ENCODE results near the gene C2CD2.
"Not testable (repeated sequence)": the region's sequence is repeated elsewhere in the genome, so short reads cannot be mapped to it uniquely, and the experiment has no call there.

The C2CD2 gene

DNA sequence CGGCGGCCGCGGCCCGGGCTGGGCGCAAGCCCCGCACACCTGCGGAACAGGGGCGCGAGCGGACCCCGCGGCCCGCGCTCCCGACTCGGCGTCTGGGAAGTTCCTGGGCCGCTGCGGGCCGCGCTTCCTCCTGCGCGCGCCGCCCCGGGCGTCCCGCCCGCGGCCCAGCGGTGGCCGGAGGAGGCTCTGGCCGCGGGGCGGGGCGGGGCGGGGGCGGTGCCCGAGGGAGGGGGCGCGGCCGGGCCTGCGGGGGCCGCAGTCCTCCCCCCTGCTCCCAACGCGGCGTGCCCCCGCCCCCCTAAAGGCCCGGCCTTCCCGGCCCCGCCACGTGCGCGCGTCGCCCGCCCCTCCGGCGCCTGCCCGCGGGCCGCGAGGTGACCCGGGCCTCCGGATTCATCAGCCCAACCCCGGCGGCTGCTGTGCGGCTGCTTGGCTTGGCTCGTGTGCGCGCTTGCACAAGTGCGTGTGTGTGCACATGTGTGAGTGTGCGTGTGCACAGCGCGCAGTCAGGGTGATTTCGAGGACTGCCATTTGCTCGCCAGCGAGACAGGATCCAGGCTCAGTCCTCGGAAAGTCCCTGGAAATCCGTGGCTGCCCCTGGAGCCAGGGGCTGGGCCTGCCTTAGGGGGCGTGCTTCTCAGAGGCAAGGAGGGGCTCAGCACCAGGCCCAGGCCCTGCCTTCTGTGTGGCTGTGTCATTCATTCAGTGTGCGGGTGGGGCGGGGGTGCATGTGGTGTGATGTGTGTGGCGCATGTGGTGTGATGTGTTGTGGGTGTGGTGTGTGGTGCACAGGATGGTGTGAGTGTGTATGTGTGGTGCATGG lies at the start of gene C2CD2:
Gene C2CD2 (minus strand): TSS at position 188 of the 823 bp plus-strand sequence. CDS start 370 bp downstream, outside the sequence.
- DNase-seq (ENCODE audit: low spot score): no peak

DNA sequence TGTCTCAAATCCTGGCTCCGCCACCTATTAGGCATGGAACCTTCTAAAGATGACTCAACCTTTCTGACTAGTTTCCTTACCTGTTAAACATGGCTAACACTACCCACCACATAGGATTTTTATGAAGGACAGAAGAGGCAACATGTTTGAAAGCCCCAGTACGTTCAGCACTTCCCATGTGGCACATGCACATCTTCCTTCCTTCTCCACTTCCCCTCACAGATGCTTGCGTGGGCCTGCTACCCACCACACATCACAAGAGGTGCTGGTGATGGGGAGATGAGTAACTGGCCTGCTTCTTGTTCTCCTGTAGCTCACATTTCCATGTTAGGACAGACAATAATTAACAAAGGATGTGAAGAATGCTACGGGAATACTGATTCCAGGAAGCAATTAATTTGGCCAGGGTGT lies 49.2 kb upstream of the C2CD2 start:
- no peak for DNase-seq (ENCODE audit: low spot score)

DNA sequence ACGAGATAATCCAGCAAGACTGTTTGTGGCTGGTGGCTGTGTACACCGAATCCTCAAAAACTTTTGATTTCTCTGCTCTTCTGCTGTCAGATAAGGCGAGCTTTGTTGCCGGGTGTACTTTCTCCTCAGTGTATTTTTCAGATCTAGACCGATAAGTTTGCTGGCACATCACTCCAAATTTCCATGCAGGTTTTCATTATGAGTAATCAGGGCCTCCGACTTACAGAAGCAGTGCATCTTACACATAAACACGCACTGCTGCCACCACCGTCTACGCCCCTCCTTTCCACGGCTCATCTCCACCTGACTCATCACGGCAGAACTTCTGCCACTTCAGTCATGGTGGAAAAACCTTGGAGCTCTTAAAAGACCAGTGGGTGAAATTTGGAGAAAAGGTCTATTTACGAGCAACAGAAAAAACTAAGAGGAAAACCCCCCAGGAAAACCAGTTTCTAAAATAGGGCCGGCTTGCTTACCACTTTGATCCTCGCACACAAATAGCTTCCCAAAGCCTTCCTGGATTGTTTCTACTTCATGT lies 48.7 kb upstream of the C2CD2 start:
- peak; percentile 43 for DNase-seq (ENCODE audit: low spot score)

DNA sequence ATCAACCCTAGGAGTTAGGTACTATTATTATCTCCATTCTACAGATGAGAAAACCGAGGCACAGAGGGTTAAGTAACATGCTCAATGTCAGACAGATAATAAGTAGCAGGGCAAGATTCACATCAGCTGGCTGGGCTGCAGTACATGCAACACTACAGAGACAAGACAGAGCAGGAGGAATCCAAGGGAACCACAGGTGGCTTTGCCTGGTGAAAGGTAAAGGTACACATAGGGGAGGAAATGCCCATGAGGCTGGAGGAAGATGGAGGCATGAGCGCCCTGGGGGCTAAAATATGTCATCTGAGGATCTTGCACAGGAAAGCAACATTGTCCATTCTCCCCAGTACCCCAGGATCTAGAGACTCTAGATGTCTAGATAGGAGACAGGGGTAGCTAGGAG lies 48.0 kb upstream of the C2CD2 start:
- DNase-seq (ENCODE audit: low spot score): no peak

DNA sequence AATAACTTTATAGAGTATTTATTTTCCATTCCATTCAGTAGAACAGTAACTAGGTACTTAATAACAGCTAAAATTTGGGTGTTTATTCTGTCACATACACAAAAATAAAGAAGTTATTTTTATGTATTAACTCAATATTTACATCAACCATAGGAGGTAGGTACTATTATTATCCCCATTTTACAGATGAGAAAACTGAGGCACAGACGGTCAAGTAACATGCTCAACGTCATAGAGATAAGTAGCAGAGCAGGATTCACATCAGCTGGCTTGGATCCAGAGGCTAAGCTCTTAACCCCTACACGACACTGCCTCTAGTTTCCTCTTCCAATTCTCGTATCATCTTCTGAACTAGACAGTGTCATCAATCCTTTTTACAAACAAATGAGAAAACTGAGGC lies 47.1 kb upstream of the C2CD2 start:
- DNase-seq (ENCODE audit: low spot score): no peak

DNA sequence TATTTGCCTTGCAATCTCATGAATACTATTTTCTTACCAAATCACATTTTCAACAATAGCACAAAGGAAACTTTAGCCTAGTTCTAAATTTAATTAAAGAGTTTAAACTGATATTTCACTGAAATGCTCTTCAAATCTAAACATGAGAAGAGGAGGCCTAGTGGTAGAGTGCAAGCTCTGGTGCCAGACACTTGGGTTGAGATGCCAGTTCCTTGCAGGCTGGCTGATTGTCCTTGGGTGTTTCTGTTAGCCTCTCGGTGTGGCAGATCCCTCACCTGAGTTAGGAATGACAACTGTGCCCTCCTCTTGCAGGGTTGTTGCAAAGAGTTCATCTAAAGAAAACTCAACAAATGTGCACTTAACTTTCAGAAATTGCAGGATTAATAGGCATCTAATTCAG lies 43.8 kb upstream of the C2CD2 start:
- no peak for DNase-seq (ENCODE audit: low spot score)

DNA sequence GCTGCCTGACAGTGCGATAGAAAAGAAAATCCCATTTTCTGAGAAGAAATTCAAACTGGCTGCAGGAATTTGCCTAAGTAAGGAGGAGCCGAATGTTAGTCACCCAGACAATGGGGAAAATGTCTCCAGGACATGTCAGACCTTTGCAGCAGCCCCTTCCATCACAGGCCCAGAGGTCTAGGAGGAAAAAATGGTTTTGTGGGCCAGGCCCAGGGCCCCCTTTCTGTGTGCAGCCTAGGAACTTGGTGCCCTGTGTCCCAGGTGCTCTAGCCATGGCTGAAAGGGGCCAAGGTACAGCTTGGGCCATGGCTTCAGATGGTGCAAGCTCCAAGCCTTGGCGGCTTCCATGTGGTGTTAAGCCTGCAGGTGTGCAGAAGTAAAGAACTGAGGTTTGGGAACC lies 41.8 kb upstream of the C2CD2 start:
- DNase-seq (ENCODE audit: low spot score): no peak

DNA sequence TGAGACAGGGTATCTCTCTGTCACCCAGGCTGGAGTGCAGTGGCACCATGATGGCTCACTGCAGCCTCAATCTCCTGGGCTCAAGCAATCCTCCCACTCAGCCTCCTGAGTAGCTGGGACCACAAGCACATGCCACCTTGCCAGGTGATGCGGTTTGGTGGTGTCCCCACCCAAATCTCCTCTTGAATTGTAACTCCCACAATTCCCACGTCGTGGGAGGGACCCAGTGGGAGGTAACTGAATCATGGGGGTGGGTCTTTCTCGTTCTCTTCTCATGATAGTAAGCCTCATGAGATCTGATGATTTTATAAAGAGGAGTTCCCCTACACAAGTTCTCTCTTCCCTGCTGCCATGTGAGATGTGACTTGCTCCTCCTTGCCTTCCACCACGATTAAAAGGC lies 40.8 kb upstream of the C2CD2 start:
- not testable (repeated sequence) for DNase-seq (ENCODE audit: low spot score)

DNA sequence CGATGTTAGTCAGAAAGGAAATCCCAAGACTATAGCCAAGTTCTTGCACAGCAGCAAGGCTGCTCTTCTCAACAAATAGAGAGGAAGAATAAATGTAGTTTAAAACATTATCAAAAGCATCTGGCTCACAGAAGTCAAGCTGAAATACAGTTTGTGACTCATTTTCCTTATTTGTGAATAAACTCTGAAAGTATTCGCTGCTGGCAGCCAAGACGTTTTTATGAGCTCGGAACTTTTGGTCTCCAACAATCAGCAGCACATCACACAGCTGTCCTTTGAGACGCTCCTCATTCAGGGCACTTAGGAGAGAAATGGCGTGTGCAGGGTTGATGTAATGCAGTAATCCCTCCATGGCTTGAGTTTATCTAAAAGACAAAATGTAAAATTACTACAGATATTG lies 39.9 kb upstream of the C2CD2 start:
- DNase-seq (ENCODE audit: low spot score): no peak

DNA sequence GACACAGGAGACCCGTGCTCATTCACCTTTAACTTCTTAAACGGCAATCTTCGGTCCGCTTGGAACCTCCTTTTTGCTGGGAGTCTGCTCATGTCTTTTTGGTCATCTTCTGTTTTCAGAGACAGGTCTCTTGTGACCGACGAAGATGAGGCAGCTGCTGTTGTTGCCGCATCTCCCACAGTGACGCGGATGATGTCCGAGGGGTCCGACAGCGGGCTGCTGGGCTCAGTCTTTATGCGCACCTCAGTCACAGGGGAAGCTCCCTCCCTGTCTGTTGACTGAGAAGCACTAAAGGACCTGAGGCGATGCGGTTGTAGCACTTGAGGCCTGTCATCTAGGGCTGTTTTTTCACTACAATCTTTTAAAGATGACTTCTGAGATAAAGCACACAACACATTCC lies 38.8 kb upstream of the C2CD2 start:
- DNase-seq (ENCODE audit: low spot score): no peak

DNA sequence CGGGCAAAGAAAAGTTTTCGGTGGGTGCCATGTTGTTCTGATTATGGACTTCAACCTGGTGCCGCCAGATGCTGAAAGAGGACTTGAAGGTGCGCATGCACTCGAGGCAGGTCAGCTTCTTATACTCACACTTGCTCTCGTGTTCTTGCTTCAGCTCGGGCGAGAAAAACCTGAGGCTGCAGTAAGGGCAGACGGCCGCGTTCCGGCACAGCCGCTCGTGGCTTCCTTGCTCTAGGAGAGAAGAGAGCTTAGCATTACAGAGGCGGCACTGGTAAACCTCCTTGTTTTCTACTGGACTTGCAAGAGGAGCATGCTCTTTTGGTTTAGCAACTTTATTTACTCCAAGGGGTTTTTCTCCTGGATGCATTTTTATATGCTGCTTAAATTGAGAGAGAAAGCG lies 37.8 kb upstream of the C2CD2 start:
- DNase-seq (ENCODE audit: low spot score): no peak

DNA sequence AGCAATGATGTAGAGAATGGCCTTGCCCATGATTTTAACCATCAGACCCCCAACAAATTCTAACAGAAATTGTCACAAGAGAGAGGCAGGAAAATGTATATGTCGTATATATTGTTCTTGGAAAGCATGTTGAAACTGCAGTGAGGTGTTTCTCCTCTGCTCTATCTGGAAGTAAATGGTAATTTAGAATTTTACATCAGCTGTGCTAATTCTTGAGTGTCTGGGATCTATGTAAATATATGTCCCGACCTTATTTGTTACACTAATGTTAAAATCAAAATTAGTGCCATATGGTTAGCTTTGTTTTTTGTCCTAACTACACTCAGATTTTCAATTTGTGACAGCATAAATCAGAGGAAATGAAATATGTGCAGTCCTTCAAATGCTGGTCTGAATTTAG lies 35.9 kb upstream of the C2CD2 start:
- no peak for DNase-seq (ENCODE audit: low spot score)

DNA sequence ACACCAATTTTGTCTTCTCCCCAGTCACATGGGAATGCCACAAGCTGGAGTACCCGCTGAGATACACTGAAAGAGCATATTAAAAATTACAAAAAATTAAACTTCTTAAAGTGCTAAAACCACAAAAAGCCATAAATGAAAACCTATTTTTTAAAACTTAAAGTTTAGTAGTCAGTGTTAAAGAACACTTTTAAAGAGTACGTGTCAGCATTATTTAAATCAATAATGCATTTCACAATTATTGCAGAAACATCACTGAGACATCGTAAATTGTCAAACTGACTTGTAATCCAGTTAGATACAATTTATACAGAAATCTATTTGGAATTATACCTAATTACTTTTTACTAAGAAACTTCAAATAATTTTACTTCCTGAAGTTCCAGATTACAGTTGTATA lies 33.5 kb upstream of the C2CD2 start:
- no peak for DNase-seq (ENCODE audit: low spot score)

DNA sequence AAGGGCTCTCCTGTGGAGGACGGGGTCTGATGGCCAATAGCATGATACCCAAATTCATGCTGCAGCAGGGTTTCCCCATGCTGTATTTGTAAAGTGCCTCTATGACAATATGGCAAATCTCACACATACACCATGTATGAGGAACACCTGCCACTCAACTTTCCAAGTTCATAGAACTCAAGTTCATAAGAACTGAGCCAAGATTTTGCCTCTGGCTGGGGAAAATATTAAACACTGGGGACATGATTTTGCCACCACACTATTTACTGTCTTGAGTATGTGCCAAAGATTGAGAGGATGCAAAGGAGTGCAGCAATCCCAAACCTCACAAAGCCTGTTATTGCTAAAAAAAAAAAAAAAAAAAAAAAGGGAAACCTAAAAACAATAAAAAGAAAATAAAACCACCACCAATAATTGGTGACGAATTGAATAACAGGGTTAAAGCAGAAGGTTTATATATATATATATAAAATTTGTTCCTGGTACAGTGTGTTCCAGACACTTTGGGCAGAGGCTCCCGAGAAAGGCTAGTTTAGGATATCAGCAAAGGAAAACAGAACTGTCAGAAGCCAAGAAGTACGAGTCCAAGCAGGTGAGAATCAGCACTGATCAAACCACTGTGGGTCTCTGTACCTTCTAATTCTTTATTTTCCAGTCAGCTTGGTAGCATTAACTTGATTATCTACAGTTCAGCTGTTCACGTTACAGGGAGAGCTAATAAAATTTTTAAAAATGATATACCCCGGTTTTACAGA lies 32.0 kb upstream of the C2CD2 start:
- no peak for DNase-seq (ENCODE audit: low spot score)

DNA sequence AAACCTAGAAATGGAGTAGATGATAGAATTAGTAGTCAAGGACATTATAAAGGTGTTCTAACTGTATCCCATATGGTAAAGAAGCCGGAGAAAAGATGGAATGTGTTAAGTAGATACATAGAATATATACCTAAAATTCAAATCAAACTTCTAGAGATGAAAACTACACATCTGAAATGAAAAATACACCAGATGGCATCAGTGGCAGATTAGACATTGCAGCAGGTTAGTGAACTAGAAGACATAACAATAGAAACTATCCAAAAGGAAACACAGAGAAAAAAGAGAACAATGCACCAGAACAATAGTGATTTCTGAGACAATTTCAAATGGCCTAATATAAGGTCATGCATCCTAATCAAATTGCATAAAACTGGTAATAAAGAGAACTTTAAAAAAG lies 29.4 kb upstream of the C2CD2 start:
- DNase-seq (ENCODE audit: low spot score): no peak

DNA sequence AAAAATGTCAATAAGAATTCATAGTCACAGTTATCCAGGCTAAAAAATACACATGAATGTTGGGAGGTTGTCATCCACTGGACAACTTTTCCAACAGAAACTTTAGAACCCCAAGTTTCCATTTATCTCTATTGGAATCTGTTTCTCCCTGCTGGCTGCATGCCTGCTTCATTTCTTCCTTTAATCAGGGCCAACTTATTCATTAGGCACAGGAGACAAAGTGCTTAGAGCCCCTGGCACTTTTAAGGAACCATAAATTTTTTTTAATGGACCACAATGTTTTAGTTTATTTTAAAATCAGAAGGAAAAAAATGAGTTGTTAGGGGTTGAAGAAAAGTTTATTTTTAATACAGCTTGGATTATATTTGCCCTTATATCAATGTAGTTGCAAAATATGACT lies 26.7 kb upstream of the C2CD2 start:
- no peak for DNase-seq (ENCODE audit: low spot score)

DNA sequence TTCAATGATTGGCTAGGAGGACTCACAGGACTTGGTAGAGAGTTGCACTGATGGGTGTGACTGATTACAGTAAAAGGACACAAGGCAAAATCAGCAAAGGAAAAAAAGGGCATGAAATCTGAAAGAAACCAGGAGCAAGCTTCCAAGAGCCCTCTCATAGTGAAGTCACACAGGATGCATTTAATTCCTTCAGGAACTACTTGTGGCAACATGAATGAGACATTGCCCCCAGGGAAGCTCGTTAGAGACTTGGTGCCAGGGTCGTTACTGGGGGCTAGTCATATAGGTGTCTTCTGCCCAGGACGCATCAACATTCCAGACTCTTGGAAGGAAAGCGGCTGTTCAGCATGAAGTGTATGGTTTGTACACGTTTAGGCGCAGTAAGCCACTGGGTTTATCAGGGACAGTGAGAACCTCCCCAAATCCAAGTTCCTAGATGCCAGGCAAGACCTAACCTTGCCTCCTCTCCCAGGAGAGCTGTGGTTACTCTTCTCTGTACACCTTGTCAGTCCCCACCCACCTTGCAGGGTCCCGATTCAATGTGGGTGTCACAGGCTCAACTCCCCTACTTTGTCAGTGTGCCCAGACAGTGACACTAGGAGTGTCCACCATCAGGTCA lies 26.0 kb upstream of the C2CD2 start:
- no peak for DNase-seq (ENCODE audit: low spot score)

DNA sequence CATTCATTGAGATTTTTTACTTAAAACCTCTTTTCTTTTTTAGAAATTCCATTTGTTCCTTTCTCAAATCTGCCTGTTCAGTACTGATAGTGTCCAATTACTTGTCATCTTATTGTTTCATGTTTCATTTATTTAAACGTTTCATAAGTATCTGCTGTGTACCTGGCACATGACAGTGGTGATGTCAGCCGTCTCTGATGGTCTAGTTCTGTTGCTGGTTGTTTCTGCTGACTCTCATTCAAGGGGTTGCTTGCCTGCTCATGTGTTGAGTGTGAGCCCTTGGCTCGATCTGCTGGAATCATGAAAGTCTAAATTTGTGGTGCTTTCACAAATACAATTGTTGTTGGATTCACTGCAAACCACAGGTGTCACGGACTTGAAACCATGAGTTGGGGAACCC lies 25.5 kb upstream of the C2CD2 start:
- DNase-seq (ENCODE audit: low spot score): no peak

DNA sequence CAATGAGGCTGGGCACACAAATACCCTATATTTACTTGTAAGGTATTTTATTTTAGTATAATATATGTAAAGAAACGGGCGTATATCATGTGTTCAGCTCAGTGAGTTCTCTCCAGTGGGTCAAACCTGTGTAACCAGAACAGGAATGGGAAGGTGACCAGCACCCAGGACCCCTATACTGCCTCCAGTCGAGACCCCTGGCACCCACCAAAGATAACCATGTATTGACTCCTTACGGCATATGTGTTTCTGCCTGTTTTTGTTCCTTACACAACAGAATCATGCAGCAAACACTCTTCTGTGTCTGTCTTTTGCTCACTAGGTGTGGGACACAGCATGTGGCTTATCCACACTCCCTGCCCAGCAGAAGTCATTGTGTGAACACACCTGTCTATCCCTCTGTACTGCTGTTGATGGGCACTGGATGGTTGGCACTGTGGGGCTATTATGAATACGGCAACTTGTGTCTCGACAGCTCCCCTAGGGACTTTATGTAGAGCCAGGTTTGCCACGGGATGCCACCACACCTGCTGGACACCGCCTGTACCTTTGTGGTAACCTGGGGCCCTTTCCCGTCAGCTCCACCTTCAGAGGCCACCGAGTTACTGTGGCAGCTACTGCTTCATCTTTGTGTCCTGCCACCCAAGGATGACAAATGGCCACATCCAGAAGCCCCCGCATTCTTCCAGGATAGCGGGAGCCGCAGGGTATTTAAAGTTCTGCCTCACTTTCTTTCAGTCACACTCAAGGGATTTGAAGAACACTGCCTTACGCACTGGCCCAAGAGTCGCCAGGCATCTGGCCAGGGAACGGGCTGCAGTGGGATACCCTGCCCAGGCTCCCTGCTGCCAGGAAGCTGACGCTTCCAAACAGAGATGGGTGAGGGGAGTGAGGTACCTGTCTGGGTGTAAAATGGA lies 23.5 kb upstream of the C2CD2 start:
- no peak for DNase-seq (ENCODE audit: low spot score)

DNA sequence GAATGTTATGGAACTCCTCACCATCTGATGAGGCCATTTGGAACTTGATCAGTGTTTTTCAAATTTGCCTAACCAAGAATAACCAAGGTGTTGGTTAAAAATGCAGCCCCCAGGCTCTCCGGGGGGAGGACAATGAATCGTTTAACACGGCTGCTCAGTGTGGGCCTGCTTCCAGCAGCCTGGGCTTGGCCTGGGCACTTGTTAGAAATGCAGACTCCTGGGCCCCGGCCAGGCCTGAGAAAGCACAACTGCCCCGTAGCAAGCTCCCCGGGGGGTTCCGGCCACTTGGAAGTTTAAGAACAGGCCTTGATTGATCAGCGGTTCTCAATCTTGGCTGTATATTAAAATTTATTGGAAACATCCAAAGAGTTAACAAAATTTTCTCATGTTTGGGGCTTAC lies 22.8 kb upstream of the C2CD2 start:
- no peak for DNase-seq (ENCODE audit: low spot score)

DNA sequence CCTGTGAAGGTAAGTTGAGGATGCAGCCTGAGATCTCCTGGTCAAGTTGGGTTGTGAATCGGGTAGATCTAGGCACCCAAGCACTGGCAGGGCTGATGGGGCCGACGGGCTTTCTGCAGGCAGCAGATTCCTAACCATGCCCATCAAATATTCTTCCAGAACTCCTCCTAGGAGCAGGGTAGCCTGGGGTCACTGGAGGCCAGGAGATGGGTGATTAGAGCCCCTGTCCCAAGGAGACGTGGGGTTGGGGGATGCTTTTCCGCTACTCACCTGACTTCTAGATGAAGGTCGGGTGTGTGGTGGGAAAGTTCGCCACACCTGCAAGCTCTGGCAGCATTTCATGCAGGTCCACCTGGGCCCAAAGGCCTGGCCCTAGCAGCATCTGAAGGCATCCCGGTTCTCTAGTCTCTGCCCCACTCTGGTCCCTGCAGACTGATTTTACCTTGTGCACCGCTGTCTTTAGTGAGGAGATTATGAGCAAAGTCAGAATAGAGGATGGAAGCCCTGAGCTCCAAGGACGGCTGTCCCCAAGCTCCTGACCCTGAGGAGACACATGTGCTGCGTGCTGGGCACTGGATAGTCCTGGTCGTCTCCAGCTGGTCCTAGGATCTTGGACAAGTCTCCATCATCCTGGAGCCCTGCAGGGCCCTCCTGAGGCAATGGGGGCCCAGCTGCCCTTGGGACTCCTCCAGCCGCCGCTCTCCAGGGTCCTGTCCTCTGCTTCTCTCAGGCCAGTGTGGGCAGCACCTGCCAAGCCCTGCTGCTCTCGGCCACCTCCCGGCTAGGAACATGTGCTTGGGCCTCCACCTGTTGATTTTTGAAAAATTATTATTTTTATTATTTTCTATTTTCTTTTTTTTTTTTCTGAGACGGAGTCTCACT lies 21.8 kb upstream of the C2CD2 start:
- DNase-seq (ENCODE audit: low spot score): no peak

Data from putamen (tissue), 1 donor.